DMS114 treated with DMSO at 0.1 percent for 48 hours (cell line): ENCODE data around the gene COMMD2.

Experiments
- DNase-seq: peaks from one replicate; lab custom pipeline; 2025; ENCODE audit not compliant: unreplicated experiment; lab: John Stamatoyannopoulos, UW

COMMD2 gene

GRCh38 chr3:149764302-149764701 is 12.0 kb upstream of the COMMD2 start:
- DNase-seq = no peak

- no peak for DNase-seq
Observed at GRCh38 chr3:149763565-149764195, 11.4 kb upstream of the COMMD2 start.

- no peak for DNase-seq
Observed at GRCh38 chr3:149753717-149754116, 1.4 kb upstream of the COMMD2 start.

- DNase-seq = no peak
Observed at GRCh38 chr3:149752788-149753136, 473 bp upstream of the COMMD2 start.

- no peak for DNase-seq
Observed at GRCh38 chr3:149751551-149751950, 738 bp downstream of the COMMD2 start.

DNA sequence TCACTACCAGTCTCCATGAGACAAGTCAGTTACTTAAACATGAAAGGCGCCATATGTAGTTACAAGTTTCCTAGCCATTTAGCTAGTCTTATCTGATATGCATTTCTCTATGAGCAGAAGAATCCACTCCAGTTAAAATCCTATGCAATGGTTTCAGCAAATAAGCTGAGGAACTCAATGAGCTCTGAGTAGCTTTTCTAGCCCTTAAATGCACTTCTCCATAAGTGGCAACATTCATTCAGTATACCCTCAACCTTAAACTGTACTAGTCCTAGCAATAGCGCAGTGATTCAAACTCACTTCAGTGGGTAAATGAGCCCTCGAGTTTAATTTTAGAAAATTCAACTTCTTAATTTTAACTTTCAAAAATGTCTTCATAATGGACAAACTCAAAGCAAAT is 7.7 kb downstream of the COMMD2 start:
- no peak for DNase-seq

GRCh38 chr3:149744151-149744550 is 8.1 kb downstream of the COMMD2 start:
- no peak for DNase-seq

- DNase-seq = no peak
Observed at GRCh38 chr3:149739396-149739795, 12.9 kb downstream of the COMMD2 start.

GRCh38 chr3:149738876-149739275 is 13.4 kb downstream of the COMMD2 start:
- DNase-seq = no peak

- DNase-seq = no peak
Observed at GRCh38 chr3:149736953-149737205, 15.4 kb downstream of the COMMD2 start.

DNA sequence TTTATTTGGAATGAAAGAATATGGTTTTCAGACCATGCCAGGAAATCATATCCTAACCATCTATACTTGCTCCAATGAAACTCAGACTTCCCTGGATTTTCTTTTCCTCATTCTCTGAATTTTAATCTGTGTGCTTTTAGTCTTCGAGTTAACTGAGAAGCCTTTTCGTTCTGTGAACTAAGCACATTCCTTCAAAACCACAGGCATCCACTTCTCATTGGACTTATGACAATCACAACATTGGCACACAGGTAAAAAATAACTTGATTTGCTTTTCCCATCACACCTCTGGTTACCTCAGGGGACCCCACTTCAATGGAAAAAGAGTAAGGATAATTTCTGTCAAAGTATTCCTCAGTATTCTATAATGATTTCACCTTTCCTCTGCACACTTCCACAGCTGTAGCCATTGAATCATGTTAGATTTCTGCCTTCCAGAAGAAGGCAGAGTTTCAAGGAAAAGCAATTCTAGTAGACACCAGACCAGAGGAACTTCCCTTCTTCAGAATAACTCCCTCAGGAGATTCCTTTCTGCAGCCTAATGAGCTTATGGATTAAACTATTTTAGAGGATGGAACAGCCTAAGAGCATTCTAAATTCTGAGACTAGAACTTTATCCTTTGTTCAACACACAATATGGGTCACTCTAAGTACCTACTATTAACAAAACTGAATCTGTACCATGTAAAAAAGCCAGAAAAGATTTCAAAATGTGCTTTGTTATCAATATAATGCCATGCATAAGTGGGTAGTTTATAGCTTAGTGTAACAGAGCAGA is 15.9 kb downstream of the COMMD2 start:
- DNase-seq = no peak

GRCh38 chr3:149732234-149732633 is 20.1 kb downstream of the COMMD2 start:
- DNase-seq = no peak

DNA sequence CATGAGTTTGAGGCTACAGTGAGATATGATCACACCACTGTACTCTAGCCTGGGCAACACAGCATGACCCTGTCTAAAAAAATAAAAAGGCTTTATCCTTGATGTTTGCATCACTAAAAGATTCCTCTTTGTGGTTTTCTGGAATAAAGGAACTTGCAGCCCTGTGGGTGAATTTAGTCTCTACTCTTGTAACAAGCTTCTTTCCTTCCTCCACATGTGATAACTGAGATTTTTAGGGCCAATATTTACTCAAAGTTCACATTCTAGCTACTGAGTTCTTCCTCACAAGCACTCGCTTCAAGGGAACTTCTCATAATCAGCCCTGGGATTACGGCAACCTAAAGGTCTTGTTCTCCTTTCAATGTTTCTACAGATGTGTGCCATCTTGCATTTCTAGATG is 24.6 kb downstream of the COMMD2 start:
- DNase-seq = no peak

GRCh38 chr3:149726716-149727407 is 25.4 kb downstream of the COMMD2 start:
- DNase-seq = no peak

DNA sequence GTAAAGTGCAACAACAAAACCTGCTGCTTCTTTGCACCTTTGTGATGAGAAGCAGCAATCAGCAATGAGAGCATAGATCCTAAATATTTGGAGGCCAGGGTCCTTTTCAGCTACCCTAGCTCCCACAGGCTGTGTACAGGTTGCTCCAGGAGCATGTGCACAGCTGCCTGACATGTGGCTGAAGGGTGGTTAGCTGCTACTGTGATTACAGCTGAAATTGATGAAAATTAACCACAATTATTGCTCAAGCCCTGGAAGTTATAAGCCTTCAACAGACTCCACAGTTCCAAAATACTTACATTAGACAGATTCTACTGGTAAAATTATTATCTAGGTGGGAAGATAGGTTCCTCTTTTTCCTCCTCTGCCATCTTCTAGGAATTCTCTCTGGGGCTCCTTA is 28.5 kb downstream of the COMMD2 start:
- no peak for DNase-seq

- no peak for DNase-seq
Observed at GRCh38 chr3:149720918-149721317, 31.4 kb downstream of the COMMD2 start.

DNA sequence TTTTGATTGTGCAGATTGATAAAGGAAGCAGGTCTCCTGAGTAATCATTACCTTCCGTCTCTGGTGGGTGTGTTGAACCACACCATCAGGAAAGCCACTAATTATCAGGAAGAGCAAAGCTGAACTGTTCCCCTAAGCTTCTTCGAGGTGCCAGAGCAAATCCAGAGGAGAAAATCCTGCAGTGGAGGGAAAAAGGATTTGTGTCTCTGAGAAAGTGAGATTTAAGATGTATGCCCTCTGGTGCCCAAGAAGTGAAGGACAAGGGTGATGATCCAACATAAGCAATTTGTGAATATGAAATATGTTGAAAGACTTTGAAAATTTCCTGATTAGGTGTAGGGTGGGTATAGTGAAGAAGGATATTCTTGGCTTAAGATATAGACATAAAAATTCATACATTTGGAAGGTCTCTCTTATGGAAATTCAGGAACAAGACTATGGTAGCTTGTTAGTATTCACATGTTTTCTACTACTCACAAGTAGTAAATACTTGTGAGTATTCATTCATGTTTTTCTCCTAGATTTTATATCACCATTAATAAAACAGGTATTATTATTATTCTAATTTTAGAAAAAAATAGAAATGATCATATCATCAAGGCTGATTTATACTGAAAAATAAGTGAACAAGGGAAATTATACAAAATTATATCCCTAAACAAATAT is 34.8 kb downstream of the COMMD2 start:
- DNase-seq = peak; percentile 39

DNA sequence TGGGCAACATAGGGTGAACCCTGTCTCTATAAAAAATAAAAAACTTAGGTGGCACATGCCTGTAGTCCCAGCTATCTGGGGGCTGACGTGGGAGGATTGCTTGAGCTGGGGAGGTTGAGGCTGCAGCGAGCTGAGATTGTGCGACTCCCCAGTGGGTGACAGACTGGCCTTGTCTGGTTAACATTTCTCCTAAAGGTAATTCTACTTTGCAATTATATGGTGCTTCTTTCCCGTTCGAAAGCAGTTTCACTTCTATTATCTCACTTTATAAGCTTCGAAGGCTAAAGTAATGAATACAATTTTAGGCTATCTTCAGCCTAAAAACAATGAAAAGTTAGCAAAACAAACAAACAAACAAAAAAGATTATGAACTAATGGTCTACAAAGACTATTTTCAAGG is 35.3 kb downstream of the COMMD2 start:
- DNase-seq = no peak

DNA sequence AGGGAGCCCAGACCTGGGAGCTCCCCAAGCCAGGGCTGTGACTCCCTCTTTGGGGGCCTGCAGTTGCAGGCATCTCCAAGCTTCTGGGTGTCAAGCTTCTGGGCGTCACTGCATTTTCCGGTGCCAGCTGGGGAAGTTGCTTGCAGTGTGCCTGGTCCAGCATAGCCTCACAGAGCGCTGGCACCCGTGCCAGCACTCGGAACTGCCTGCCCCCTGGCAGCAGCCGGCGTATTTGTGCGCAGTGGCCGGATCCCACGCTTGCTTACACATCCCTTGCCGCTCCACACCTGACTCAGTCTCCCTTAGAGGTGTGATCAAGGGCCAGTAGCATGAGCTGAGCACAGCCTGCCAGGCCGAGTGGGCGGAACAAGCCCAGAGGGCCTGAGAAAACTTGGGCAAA is 37.0 kb downstream of the COMMD2 start:
- DNase-seq = no peak

GRCh38 chr3:149713730-149714654 is 38.3 kb downstream of the COMMD2 start:
- no peak for DNase-seq

DNA sequence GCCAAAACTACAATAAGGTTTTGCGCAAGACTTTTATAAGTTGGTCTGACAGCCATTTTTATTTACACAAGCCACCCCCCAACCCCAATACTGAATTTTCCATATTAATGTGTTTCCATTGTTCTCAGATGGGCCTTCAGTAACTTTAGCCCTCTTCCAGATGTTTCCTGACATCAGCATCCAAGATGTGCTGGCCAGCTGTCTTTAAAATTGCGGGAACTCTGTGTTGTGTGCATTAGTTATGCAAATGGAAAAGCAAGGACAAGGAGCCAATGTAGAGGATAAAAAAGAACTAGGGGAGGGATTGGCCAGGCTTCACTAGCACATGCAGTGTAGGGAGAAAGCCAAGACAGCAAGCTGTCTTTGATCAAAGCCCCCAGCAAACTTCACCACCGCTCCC is 45.4 kb downstream of the COMMD2 start:
- no peak for DNase-seq
